SK-N-SH (cell line): ENCODE data around the gene CPVL. TPM values are rescaled to one million over a fixed set of nuclear protein-coding genes. Genes with fewer than 3 reads are reported as not detected.

ENCODE experiments used
- CTCF ChIA-PET: fragments of 300-600, 350-600 bp; formaldehyde crosslinking; extraction: SDS; loops from one replicate; lab custom pipeline; 2021; lab: Yijun Ruan, JAX
- POLR2A ChIA-PET: fragments of 350-600 bp; sonication (Branson Sonifier 250); formaldehyde crosslinking; extraction: SDS; loops from one replicate; lab custom pipeline; 2020; ENCODE audit warnings: antibody characterized with exemption, inconsistent platforms; lab: Yijun Ruan, JAX
- DNase-seq: peaks from one replicate; pipeline ENCODE4 v3.0.0; 2012
- H2AFZ ChIP-seq: fragments of 200-600 bp; sonication (generic); 2 replicates; pipeline ENCODE4 v1.8.1; 2016; ENCODE audit warnings: antibody characterized with exemption, mild to moderate bottlenecking, low read depth
- H3F3A ChIP-seq: fragments of 200-600 bp; sonication (generic); replicated peaks from 2 replicates; pipeline ENCODE3; 2016; ENCODE audit warnings: antibody characterized with exemption, mild to moderate bottlenecking; ENCODE audit not compliant: insufficient read depth
- H3K27ac ChIP-seq, 2 experiments: fragments of 200-500 bp in 1 of 2; fragments of 200-600 bp in 1 of 2; sonication (Bioruptor generic) in 1 of 2; sonication (generic), shearing (Covaris generic) in 1 of 2; 2 replicates each; pipeline versions ENCODE4 v1.5.1 to v1.6.1; 2014 to 2016; ENCODE audit warnings: low read depth in 2 of 2, inconsistent platforms in 1 of 2, low read length in 1 of 2, mild to moderate bottlenecking in 1 of 2, mixed read lengths in 1 of 2
- H3K27me3 ChIP-seq: fragments of 200-600 bp; sonication (generic), shearing (Covaris generic); 2 replicates; pipeline ENCODE4 v1.6.1; 2016; ENCODE audit warnings: mixed run types; ENCODE audit not compliant: insufficient read depth
- H3K36me3 ChIP-seq, 2 experiments: fragments of 200-500 bp in 1 of 2; fragments of 200-600 bp in 1 of 2; sonication (Bioruptor generic) in 1 of 2; sonication (generic) in 1 of 2; replicated peaks in 1 of 2; 2 replicates each; pipeline versions ENCODE3 to v1.5.1; 2014 to 2016; ENCODE audit warnings: low read length in 1 of 2, mild to moderate bottlenecking in 1 of 2; ENCODE audit not compliant: insufficient read depth in 2 of 2, control insufficient read depth in 1 of 2
- H3K4me1 ChIP-seq, 2 experiments: fragments of 200-500 bp in 1 of 2; fragments of 200-600 bp in 1 of 2; sonication (Bioruptor generic) in 1 of 2; sonication (generic), shearing (Covaris generic) in 1 of 2; 2 replicates each; pipeline versions ENCODE4 v1.5.1 to v1.6.1; 2014 to 2016; ENCODE audit warnings: low read depth in 1 of 2, low read length in 1 of 2, mixed run types in 1 of 2; ENCODE audit not compliant: insufficient read depth in 2 of 2, control insufficient read depth in 1 of 2
- H3K4me2 ChIP-seq: fragments of 200-600 bp; sonication (generic), shearing (Covaris generic); 2 replicates; pipeline ENCODE4 v1.6.1; 2017; ENCODE audit warnings: mixed run types
- H3K4me3 ChIP-seq, 2 experiments: fragments of 200-500 bp in 1 of 2; fragments of 200-600 bp in 1 of 2; sonication (Bioruptor generic) in 1 of 2; sonication (generic), shearing (Covaris generic) in 1 of 2; 2 replicates each; pipeline versions ENCODE4 v1.5.1 to v1.8.1; 2014 to 2016; ENCODE audit warnings: low read depth in 2 of 2, inconsistent platforms in 1 of 2, low read length in 1 of 2, mild to moderate bottlenecking in 1 of 2, mixed read lengths in 1 of 2, moderate library complexity in 1 of 2
- H3K79me2 ChIP-seq: fragments of 200-600 bp; sonication (generic); 2 replicates; pipeline ENCODE4 v1.8.1; 2017; ENCODE audit warnings: mild to moderate bottlenecking; ENCODE audit not compliant: insufficient read depth
- H3K9ac ChIP-seq: fragments of 200-600 bp; sonication (generic); 2 replicates; pipeline ENCODE4 v1.6.1; 2017; ENCODE audit warnings: mixed run types
- H3K9me2 ChIP-seq: fragments of 200-600 bp; sonication (generic); 2 replicates; pipeline ENCODE4 v1.6.1; 2017; ENCODE audit warnings: mixed run types
- H3K9me3 ChIP-seq: fragments of 200-600 bp; sonication (generic); 2 replicates; pipeline ENCODE4 v1.6.1; 2017; ENCODE audit warnings: mixed run types, mild to moderate bottlenecking, moderate library complexity
- H4K20me1 ChIP-seq: fragments of 200-600 bp; sonication (generic); 2 replicates; pipeline ENCODE4 v1.6.1; 2017; ENCODE audit warnings: mild to moderate bottlenecking, mixed run types; ENCODE audit not compliant: insufficient read depth
- ELF1 ChIP-seq: IDR thresholded peaks from 2 replicates; pipeline ENCODE4 v1.4.0; 2012
- EZH2phosphoT487 ChIP-seq: fragments of 200-600 bp; sonication (generic); IDR thresholded peaks from 2 replicates; pipeline ENCODE4 v1.6.1; 2017; ENCODE audit warnings: low read depth, mixed run types, mild to moderate bottlenecking, antibody characterized with exemption, moderate library complexity, borderline replicate concordance
- FOSL2 ChIP-seq: IDR thresholded peaks from 2 replicates; pipeline ENCODE4 v1.4.0; 2012; ENCODE audit warnings: low read depth, mild to moderate bottlenecking, moderate library complexity, borderline replicate concordance
- GABPA ChIP-seq: IDR thresholded peaks from 2 replicates; pipeline ENCODE4 v1.4.0; 2012; ENCODE audit warnings: low read depth, mild to moderate bottlenecking
- MEF2A ChIP-seq: IDR thresholded peaks from 2 replicates; pipeline ENCODE4 v1.4.0; 2012; ENCODE audit warnings: low read depth, borderline replicate concordance
- MXI1 ChIP-seq: IDR thresholded peaks from 2 replicates; pipeline ENCODE4 v1.6.1; 2012; ENCODE audit warnings: mild to moderate bottlenecking, low read depth, low read length, improper control_type of control experiment
- NFIC ChIP-seq: IDR thresholded peaks from 2 replicates; pipeline ENCODE4 v1.4.0; 2012; ENCODE audit warnings: borderline replicate concordance
- RAD21 ChIP-seq: IDR thresholded peaks from 2 replicates; pipeline ENCODE4 v1.6.1; 2012; ENCODE audit warnings: mild to moderate bottlenecking, low read length
- RFX5 ChIP-seq: IDR thresholded peaks from 2 replicates; pipeline ENCODE4 v1.6.1; 2012; ENCODE audit warnings: mild to moderate bottlenecking, improper control_type of control experiment, low read length
- SIN3A ChIP-seq: IDR thresholded peaks from 2 replicates; pipeline ENCODE4 v1.6.1; 2012; ENCODE audit warnings: low read depth, mild to moderate bottlenecking, low read length, moderate library complexity, borderline replicate concordance
- TAF1 ChIP-seq: IDR thresholded peaks from 2 replicates; pipeline ENCODE4 v1.6.1; 2012; ENCODE audit warnings: low read depth, mild to moderate bottlenecking, low read length, moderate library complexity, borderline replicate concordance
- WGBS: methylation state at CpG from one replicate; pipeline ENCODE4 v1.1.6; 2017; ENCODE audit warnings: low lambda C conversion rate; 5-methylcytosine and 5-hydroxymethylcytosine counted together
- polyA plus RNA-seq, 3 experiments: library from polyadenylated mRNA; depleted of rRNA; stranded (reverse); fragments of >200 nt; gene quantifications; 2 replicates each; pipeline ENCODE4 v1.2.3, GENCODE V29; 2012
- TF ChIP-seq, protein P1 (sequence below): fragments of 200-600 bp; sonication (generic); IDR thresholded peaks from 2 replicates; pipeline ENCODE4 v1.6.1; 2017; ENCODE audit warnings: antibody characterized with exemption, mild to moderate bottlenecking, moderate library complexity
- TF ChIP-seq, protein P2 (sequence below): IDR thresholded peaks from 2 replicates; pipeline ENCODE4 v1.4.0; 2012; ENCODE audit warnings: low read depth
- TF ChIP-seq, protein P3 (sequence below): IDR thresholded peaks from 2 replicates; pipeline ENCODE4; 2012
- TF ChIP-seq, protein P4 (sequence below): IDR thresholded peaks from 2 replicates; pipeline ENCODE4 v1.6.1; 2012; ENCODE audit warnings: mild to moderate bottlenecking, low read depth, low read length, moderate library complexity

CPVL gene
- polyA plus RNA-seq, 1 of the 3 experiments (the other 2 are of a cell fraction) = not detected

DNA sequence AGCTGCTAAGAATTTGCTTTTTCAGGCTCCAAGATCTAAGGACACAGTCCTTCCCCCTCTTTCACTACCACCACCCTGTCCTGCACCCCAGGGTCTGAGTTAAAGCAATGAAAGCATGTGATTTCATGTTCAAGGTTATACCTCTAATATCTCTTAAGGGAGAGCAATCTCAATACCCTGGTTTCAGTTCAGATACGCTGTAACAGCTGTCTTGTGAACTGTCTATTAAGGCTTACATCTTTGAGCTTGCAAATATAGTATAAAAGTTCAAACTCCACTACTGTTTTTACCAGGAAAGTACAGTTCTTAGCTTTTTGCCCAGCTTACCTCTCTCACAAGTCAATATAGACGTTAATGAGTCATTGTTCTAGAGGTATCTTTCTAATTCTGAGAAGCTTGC, 2.6 kb downstream of the CPVL start:
- POLR2A ChIA-PET = no interaction called here
- no peaks in the 10 kb centered on the region for H3K9me2 ChIP-seq
- H3K9ac ChIP-seq = no peak overlapping the region
- no peak overlapping the region for H3K27ac ChIP-seq
- TF ChIP-seq GABPA (no peak), SIN3A (no peak), EZH2phosphoT487 (no peak), RAD21 (no peak), NFIC (no peak), MEF2A (no peak), RFX5 (no peak), FOSL2 (no peak), TAF1 (no peak), MXI1 (no peak), ELF1 (no peak)
- TF ChIP-seq, protein P1, sequence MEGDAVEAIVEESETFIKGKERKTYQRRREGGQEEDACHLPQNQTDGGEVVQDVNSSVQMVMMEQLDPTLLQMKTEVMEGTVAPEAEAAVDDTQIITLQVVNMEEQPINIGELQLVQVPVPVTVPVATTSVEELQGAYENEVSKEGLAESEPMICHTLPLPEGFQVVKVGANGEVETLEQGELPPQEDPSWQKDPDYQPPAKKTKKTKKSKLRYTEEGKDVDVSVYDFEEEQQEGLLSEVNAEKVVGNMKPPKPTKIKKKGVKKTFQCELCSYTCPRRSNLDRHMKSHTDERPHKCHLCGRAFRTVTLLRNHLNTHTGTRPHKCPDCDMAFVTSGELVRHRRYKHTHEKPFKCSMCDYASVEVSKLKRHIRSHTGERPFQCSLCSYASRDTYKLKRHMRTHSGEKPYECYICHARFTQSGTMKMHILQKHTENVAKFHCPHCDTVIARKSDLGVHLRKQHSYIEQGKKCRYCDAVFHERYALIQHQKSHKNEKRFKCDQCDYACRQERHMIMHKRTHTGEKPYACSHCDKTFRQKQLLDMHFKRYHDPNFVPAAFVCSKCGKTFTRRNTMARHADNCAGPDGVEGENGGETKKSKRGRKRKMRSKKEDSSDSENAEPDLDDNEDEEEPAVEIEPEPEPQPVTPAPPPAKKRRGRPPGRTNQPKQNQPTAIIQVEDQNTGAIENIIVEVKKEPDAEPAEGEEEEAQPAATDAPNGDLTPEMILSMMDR = no peak
- TF ChIP-seq, protein P2, sequence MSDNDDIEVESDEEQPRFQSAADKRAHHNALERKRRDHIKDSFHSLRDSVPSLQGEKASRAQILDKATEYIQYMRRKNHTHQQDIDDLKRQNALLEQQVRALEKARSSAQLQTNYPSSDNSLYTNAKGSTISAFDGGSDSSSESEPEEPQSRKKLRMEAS = no peak
- TF ChIP-seq, protein P3, sequence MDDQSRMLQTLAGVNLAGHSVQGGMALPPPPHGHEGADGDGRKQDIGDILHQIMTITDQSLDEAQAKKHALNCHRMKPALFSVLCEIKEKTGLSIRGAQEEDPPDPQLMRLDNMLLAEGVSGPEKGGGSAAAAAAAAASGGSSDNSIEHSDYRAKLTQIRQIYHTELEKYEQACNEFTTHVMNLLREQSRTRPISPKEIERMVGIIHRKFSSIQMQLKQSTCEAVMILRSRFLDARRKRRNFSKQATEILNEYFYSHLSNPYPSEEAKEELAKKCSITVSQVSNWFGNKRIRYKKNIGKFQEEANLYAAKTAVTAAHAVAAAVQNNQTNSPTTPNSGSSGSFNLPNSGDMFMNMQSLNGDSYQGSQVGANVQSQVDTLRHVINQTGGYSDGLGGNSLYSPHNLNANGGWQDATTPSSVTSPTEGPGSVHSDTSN = no peak
- TF ChIP-seq, protein P4, sequence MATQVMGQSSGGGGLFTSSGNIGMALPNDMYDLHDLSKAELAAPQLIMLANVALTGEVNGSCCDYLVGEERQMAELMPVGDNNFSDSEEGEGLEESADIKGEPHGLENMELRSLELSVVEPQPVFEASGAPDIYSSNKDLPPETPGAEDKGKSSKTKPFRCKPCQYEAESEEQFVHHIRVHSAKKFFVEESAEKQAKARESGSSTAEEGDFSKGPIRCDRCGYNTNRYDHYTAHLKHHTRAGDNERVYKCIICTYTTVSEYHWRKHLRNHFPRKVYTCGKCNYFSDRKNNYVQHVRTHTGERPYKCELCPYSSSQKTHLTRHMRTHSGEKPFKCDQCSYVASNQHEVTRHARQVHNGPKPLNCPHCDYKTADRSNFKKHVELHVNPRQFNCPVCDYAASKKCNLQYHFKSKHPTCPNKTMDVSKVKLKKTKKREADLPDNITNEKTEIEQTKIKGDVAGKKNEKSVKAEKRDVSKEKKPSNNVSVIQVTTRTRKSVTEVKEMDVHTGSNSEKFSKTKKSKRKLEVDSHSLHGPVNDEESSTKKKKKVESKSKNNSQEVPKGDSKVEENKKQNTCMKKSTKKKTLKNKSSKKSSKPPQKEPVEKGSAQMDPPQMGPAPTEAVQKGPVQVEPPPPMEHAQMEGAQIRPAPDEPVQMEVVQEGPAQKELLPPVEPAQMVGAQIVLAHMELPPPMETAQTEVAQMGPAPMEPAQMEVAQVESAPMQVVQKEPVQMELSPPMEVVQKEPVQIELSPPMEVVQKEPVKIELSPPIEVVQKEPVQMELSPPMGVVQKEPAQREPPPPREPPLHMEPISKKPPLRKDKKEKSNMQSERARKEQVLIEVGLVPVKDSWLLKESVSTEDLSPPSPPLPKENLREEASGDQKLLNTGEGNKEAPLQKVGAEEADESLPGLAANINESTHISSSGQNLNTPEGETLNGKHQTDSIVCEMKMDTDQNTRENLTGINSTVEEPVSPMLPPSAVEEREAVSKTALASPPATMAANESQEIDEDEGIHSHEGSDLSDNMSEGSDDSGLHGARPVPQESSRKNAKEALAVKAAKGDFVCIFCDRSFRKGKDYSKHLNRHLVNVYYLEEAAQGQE = no peak
- no peaks in the 10 kb centered on the region for H3F3A ChIP-seq
- H3K9me3 ChIP-seq = no peaks in the 10 kb centered on the region
- no peaks in the 10 kb centered on the region for H4K20me1 ChIP-seq
- CTCF ChIA-PET = interaction anchor here (0.7 to 3.3 kb wide), 10 partner anchors 9 to 266 kb away, joined by 3 to 18 read pairs (median 5); no protein-coding TSS in a partner anchor
- no peak for DNase-seq
- no peaks in the 10 kb centered on the region for H3K79me2 ChIP-seq
- H3K27me3 ChIP-seq = peaks cover 21% of the 10 kb centered on the region
- no peak overlapping the region for H3K4me2 ChIP-seq
- H3K4me3 ChIP-seq = no peak overlapping the region
- H2AFZ ChIP-seq = no peak overlapping the region
- H3K4me1 ChIP-seq = peaks cover 0 to 11% of the 10 kb centered on the region in 2 experiments; a peak in 1 of 4 replicates
- no peaks in the 10 kb centered on the region for H3K36me3 ChIP-seq
- 34% methylated on average over 2 of the region's 2 CpGs for WGBS
